Colonic mucosa (tissue), 4 donors: ENCODE measurements around the gene TRIM31. TPM values are rescaled to one million over a fixed set of nuclear protein-coding genes. Genes with fewer than 3 reads are reported as not detected.
A peak's percentile ranks its signal among the peaks of the same experiment; 100 is the strongest.

Source experiments
- DNase-seq: peaks from one replicate; pipeline ENCODE4 v3.0.0-alpha.2; 2020
- H3K27ac ChIP-seq: fragments of 200-600 bp; one replicate; pipeline ENCODE4 v1.8.0; 2021
- H3K27me3 ChIP-seq: fragments of 200-600 bp; one replicate; pipeline ENCODE4 v1.8.0; 2021
- H3K36me3 ChIP-seq: fragments of 200-600 bp; one replicate; pipeline ENCODE4 v1.8.0; 2021
- H3K4me1 ChIP-seq: fragments of 200-600 bp; one replicate; pipeline ENCODE4 v1.8.0; 2021; ENCODE audit warnings: mild to moderate bottlenecking
- H3K4me3 ChIP-seq: fragments of 200-600 bp; one replicate; pipeline ENCODE4 v1.8.0; 2021
- H3K9ac ChIP-seq, 2 donors: one replicate each; pipeline ENCODE4 v1.7.0; 2013; ENCODE audit warnings: control low read depth in 2 of 2, low read depth in 2 of 2, low read length in 2 of 2
- H3K9me3 ChIP-seq: fragments of 200-600 bp; one replicate; pipeline ENCODE4 v1.8.0; 2021
- intact Hi-C: fragments of 100-400 bp; cut with DNase I; formaldehyde crosslinking; loops from one replicate; pipeline ENCODE4 v1.14.1; 2022
- total RNA-seq, 2 donors: library from RNA; stranded (reverse); fragmentation: NEBNext Ultra II Directional in 1 of 2; extraction: Animal tissue kit (Norgen Biotek cat#: 25700) in 1 of 2; gene quantifications; one replicate each; pipeline ENCODE4 v1.2.1, GENCODE V29; 2021
- TF ChIP-seq, protein P1 (sequence below): fragments of 200-600 bp; IDR thresholded peaks from one replicate; pipeline ENCODE4 v1.8.0; 2022; ENCODE audit warnings: antibody characterized with exemption, mild to moderate bottlenecking
- donor health status: healthy.
- donor health status: DM: no; HTN: no; CAD: no.
- donor health status: DM: no; HTN: no; CAD: no.

The TRIM31 gene
- total RNA-seq, 2 donors from 2014 or later, result 44.4 to 51.2 TPM

DNA sequence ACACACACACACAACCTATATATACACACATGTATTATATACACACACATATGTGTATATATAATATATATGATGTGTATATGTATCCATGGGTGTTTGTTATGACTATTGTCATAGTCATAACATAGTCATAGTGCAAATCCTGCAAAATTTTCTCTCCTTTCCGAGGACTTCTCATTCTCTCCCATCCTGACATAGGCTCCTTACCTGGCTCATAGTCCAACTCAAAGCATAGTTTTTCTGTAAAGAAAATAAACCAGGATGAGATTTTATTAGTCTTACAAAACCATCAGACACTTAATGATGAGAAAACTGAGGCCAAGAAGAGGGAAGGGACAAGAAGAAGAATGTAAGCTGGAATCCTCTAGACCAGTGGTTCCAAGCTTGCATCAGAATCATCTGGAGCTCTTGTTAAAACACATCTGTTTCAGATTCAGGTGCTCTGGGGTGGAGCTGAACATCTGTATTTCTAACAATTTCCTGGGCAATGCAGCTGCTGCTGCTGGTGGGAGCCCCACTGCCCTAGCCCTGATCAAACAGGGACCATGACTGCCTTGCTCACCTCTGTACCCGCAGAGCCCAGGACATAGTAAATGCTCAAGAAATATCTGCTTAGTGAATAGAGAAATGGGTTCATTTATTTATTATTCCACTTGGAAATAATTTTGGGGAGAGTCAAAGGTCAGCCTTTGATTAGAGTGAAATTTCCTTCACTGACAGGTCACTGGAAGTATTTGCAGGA, 42.8 kb upstream of the TRIM31 start:
- no peaks in the 10 kb centered on the region for H3K27me3 ChIP-seq
- H3K9me3 ChIP-seq, result no peaks in the 10 kb centered on the region
- H3K4me1 ChIP-seq, result no peaks in the 10 kb centered on the region
- H3K27ac ChIP-seq, result peak overlapping the region; percentile 67
- H3K4me3 ChIP-seq, result no peak overlapping the region
- no peaks in the 10 kb centered on the region for H3K36me3 ChIP-seq
- intact Hi-C loops, result no loop called here
- TF ChIP-seq, protein P1, sequence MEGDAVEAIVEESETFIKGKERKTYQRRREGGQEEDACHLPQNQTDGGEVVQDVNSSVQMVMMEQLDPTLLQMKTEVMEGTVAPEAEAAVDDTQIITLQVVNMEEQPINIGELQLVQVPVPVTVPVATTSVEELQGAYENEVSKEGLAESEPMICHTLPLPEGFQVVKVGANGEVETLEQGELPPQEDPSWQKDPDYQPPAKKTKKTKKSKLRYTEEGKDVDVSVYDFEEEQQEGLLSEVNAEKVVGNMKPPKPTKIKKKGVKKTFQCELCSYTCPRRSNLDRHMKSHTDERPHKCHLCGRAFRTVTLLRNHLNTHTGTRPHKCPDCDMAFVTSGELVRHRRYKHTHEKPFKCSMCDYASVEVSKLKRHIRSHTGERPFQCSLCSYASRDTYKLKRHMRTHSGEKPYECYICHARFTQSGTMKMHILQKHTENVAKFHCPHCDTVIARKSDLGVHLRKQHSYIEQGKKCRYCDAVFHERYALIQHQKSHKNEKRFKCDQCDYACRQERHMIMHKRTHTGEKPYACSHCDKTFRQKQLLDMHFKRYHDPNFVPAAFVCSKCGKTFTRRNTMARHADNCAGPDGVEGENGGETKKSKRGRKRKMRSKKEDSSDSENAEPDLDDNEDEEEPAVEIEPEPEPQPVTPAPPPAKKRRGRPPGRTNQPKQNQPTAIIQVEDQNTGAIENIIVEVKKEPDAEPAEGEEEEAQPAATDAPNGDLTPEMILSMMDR, result no peak
- H3K9ac ChIP-seq, result no peak overlapping the region
- DNase-seq, result no peak

DNA sequence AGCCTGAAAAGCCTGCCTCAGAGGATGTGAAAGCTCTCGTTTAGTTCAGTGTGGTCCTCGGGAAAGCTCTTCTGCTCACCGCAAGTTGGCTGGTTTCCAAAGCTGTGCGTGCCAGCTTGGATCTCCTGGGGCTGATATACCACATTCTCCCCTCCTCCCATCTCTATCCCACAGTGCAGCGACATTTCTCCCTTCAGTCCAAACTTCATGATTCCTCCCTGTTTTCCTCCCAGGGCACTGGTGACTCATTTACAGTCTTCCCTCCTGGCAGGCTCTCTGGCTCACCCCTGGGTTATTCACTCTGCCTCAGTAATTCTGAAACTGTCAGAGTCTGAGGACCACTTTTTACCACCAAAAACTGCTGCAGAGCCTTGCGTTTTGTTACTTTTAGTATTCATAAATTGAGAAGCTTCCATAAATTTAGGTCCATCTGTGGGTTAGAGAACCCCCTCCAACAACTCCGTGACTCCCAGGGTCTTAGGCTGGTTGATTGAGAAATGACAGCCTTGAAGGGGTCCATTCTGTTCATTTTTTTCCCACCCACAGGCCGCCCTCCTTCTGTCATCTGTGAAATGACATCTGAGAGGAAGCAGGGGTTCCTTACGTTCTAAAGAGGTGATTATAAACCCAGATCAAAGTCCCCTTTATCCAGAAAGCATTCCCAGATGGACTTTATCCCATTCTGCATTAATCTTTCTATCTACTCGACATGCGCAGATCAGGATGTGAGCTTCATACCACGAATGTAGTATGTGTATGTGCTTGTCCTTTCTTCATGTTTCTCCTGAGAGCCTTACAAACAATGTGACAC, 42.0 kb upstream of the TRIM31 start:
- Histone ChIP-seq H3K27me3 (no peaks in the 10 kb centered on the region), H3K4me3 (no peak overlapping the region), H3K9ac (peak overlapping the region in 1 of 2 donors; percentile 14), H3K4me1 (no peaks in the 10 kb centered on the region), H3K36me3 (no peaks in the 10 kb centered on the region), H3K9me3 (no peaks in the 10 kb centered on the region), H3K27ac (peak overlapping the region; percentile 67)
- intact Hi-C loops, result no loop called here
- DNase-seq, result peak; percentile 67
- TF ChIP-seq, protein P1, result no peak

DNA sequence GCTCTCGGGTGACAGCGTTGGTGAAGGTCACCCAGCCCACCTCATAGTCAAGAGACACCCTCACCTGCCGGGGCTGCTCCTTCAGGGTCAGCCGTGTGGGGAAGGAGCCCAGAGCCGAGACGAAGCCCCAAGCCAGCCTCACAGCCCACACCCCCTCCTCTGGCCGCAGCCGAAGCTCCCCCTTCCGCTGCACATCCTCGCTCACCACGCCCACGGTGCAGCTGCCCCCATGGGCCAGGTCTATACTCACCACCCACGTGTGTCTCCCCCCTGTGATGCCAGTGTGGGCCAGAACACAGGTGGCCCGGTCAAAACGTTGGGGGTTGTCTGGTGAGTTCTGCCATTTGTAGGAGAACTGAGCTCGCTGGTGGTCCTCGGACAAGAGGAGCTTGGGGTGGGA, 41.2 kb upstream of the TRIM31 start:
- no peak overlapping the region for H3K27ac ChIP-seq
- H3K36me3 ChIP-seq, result no peaks in the 10 kb centered on the region
- no peaks in the 10 kb centered on the region for H3K9me3 ChIP-seq
- no peak overlapping the region for H3K9ac ChIP-seq
- H3K27me3 ChIP-seq, result no peaks in the 10 kb centered on the region
- TF ChIP-seq, protein P1, result no peak
- intact Hi-C loops, result no loop called here
- DNase-seq, result no peak
- no peaks in the 10 kb centered on the region for H3K4me1 ChIP-seq
- no peak overlapping the region for H3K4me3 ChIP-seq

DNA sequence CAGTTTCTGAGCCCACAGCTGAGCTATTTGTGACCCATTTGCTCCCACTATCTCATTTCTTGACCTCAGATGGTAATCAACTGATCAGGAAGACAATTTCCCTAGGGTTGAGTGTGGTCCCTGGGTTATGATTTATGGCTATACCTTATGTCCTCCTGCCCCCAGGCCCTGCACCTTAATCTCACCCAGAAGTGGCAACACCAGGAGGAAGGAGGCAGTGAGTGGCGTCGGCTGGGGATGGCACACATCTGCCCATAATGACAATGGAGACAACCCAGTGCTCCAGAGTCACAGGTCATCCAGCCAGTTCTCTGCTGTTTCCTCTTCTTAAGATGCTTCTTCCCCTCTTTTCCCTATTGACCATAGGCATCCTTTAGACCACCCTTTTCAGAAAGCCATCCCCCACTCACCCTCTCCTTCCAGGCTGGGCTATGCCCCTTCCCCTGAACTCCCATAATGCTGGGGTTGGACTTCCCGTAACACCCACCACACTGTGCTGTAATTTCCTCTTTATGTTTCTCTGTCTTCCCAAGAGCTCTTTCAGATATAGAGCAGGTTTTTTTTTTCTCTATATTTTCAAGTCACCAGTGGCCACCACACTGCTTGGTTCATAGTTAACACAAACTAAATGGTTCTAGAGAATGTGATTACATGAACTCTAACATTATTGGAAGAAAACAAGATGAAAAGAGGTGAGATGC, 40.2 kb upstream of the TRIM31 start:
- no peak for DNase-seq
- Histone ChIP-seq H3K4me3 (no peak overlapping the region), H3K9ac (no peak overlapping the region), H3K27ac (no peak overlapping the region), H3K36me3 (no peaks in the 10 kb centered on the region), H3K9me3 (no peaks in the 10 kb centered on the region), H3K27me3 (no peaks in the 10 kb centered on the region), H3K4me1 (no peaks in the 10 kb centered on the region)
- TF ChIP-seq, protein P1, result no peak
- intact Hi-C loops, result no loop called here

DNA sequence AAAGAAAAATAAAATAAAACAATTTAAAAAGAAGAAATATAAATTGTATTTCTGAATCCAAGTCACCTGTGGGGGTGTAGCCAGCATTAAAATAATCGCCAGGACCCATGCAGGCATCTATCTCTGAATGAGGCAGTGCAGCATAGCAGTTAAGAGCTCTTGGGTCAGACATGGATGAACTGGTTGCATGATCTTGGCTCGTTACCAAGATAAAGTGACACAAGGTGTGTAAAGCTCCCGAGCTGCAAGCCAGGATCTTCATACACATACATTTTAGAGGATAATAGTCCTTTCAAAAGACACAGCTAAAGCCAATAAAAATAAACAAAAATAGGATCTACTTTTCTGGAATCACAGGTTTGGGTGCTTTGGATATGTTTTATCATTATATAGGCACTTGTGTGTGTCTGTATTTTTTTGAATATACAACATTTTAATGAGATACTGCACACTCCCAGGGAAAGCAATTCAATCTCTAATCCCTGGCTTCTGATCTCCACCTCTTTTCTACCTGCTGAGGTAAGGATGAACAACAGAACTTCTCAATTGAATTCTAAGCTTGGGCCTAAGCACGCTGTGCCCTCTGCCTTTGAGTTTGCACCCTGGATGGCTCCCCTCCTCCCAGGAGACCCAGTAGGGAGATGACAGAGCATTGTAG, 39.3 kb upstream of the TRIM31 start:
- no peaks in the 10 kb centered on the region for H3K27me3 ChIP-seq
- H3K27ac ChIP-seq, result no peak overlapping the region
- H3K9ac ChIP-seq, result no peak overlapping the region
- no peaks in the 10 kb centered on the region for H3K4me1 ChIP-seq
- DNase-seq, result no peak
- intact Hi-C loops, result no loop called here
- H3K9me3 ChIP-seq, result no peaks in the 10 kb centered on the region
- TF ChIP-seq, protein P1, result no peak
- no peak overlapping the region for H3K4me3 ChIP-seq
- H3K36me3 ChIP-seq, result no peaks in the 10 kb centered on the region
